Lung (tissue), 12 donors: ENCODE measurements around the gene ZFYVE1. TPM values are rescaled to one million over a fixed set of nuclear protein-coding genes. Genes with fewer than 3 reads are reported as not detected.

Experiments used
- ATAC-seq: fragments of 200-7000 bp; cut with Tn5 transposase; one replicate; pipeline ENCODE4 v1.9.1; 2020; ENCODE audit warnings: moderate number of reproducible peaks; ENCODE audit not compliant: insufficient read depth, low FRiP score
- DNase-seq, 3 donors: peaks; one replicate each; pipeline ENCODE4 v3.0.0-alpha.2; 2013 to 2017
- H3K27ac ChIP-seq, 2 donors: one replicate each; pipeline ENCODE4 v1.5.1; 2013; ENCODE audit warnings: mild to moderate bottlenecking in 2 of 2, moderate library complexity in 2 of 2, control low read depth in 1 of 2, inconsistent platforms in 1 of 2, low read depth in 1 of 2, low read length in 1 of 2
- H3K27me3 ChIP-seq, 3 donors: one replicate each; pipeline ENCODE4 v1.5.1; 2013; ENCODE audit warnings: low read length in 2 of 3; ENCODE audit not compliant: control insufficient read depth in 3 of 3, insufficient read depth in 3 of 3
- H3K36me3 ChIP-seq, 4 donors: one replicate each; pipeline ENCODE4 v1.5.1; 2013; ENCODE audit warnings: low read length in 4 of 4, mild to moderate bottlenecking in 1 of 4, moderate library complexity in 1 of 4; ENCODE audit not compliant: control insufficient read depth in 4 of 4, insufficient read depth in 4 of 4
- H3K4me1 ChIP-seq, 5 donors: one replicate each; pipeline ENCODE4 v1.5.1; 2013; ENCODE audit warnings: low read length in 5 of 5, mild to moderate bottlenecking in 2 of 5, moderate library complexity in 1 of 5; ENCODE audit not compliant: control insufficient read depth in 5 of 5, insufficient read depth in 5 of 5
- H3K4me3 ChIP-seq: one replicate; pipeline ENCODE4 v1.5.1; 2013; ENCODE audit warnings: mild to moderate bottlenecking, control low read depth, moderate library complexity
- H3K9ac ChIP-seq, 2 donors: one replicate each; pipeline ENCODE4 v1.5.1; 2013; ENCODE audit warnings: low read length in 2 of 2, control low read depth in 1 of 2; ENCODE audit not compliant: insufficient read depth in 1 of 2
- H3K9me3 ChIP-seq, 4 donors: one replicate each; pipeline ENCODE4 v1.5.1; 2013; ENCODE audit warnings: low read length in 3 of 4, mild to moderate bottlenecking in 1 of 4, moderate library complexity in 1 of 4; ENCODE audit not compliant: control insufficient read depth in 4 of 4, insufficient read depth in 3 of 4
- WGBS, 2 donors: extraction: QIAGEN DNeasy Blood & Tissue Kit; methylation state at CpG; one replicate each; pipeline ENCODE4 v1.1.7; 2013; 5-methylcytosine and 5-hydroxymethylcytosine counted together
- polyA plus RNA-seq, 2 donors: library from polyadenylated mRNA; stranded (reverse); fragments of 200-250 nt; gene quantifications; one replicate each; pipeline ENCODE4 v1.2.1, GENCODE V29; 2013
- total RNA-seq, 2 donors: library from RNA; depleted of rRNA in 1 of 2; stranded (reverse); fragments of >200 nt in 1 of 2; gene quantifications; one replicate each; pipeline ENCODE4 v1.2.1, GENCODE V29; 2014 to 2021
- TF ChIP-seq, protein P1 (sequence below): IDR thresholded peaks from 2 replicates; pipeline ENCODE4 v1.5.1; 2012; ENCODE audit warnings: mild to moderate bottlenecking; ENCODE audit errors: control extremely low read depth, extremely low read depth
- donor health status: control.
- donor health status: control.
- donor health status: Bipolar disorder and iron deficiency.
- donor health status: healthy.
- donor health status: DM: yes; HTN: yes; CAD: no.

The ZFYVE1 gene
- total and polyA plus RNA-seq, 4 donors, result 4.1 to 17.7 (median 14.2) TPM

- TF ChIP-seq, protein P1, sequence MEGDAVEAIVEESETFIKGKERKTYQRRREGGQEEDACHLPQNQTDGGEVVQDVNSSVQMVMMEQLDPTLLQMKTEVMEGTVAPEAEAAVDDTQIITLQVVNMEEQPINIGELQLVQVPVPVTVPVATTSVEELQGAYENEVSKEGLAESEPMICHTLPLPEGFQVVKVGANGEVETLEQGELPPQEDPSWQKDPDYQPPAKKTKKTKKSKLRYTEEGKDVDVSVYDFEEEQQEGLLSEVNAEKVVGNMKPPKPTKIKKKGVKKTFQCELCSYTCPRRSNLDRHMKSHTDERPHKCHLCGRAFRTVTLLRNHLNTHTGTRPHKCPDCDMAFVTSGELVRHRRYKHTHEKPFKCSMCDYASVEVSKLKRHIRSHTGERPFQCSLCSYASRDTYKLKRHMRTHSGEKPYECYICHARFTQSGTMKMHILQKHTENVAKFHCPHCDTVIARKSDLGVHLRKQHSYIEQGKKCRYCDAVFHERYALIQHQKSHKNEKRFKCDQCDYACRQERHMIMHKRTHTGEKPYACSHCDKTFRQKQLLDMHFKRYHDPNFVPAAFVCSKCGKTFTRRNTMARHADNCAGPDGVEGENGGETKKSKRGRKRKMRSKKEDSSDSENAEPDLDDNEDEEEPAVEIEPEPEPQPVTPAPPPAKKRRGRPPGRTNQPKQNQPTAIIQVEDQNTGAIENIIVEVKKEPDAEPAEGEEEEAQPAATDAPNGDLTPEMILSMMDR, result no peak
- H3K27ac ChIP-seq, result no peak overlapping the region
- H3K4me3 ChIP-seq, result no peak overlapping the region
- no peaks in the 10 kb centered on the region for H3K4me1 ChIP-seq
- H3K27me3 ChIP-seq, result no peaks in the 10 kb centered on the region
- WGBS, 2 donors, result 58 to 81% methylated on average over 3 of the region's 3 CpGs
- no peak for ATAC-seq
- DNase-seq, result no peak
- peaks cover 0 to 17% (median 8%) of the 10 kb centered on the region in 4 donors for H3K36me3 ChIP-seq
- H3K9me3 ChIP-seq, result peaks cover 0 to 4% (median 0%) of the 10 kb centered on the region in 4 donors
- H3K9ac ChIP-seq, result no peak overlapping the region
Measured at GRCh38 chr14:72952171-72952570, 74.7 kb downstream of the ZFYVE1 start.

GRCh38 chr14:72948481-72949138, 78.3 kb downstream of the ZFYVE1 start:
- TF ChIP-seq, protein P1, result peak; percentile 63
- H3K27me3 ChIP-seq, result no peaks in the 10 kb centered on the region
- peaks cover 0 to 19% (median 6%) of the 10 kb centered on the region in 4 donors for H3K36me3 ChIP-seq
- DNase-seq (peak; percentile 60 to 72 (median 68)), ATAC-seq (no peak)
- H3K9ac ChIP-seq, result no peak overlapping the region
- 40 to 44% methylated on average over 5 of the region's 5 CpGs for WGBS, 2 donors
- peaks cover 0 to 1% (median 0%) of the 10 kb centered on the region in 4 donors for H3K9me3 ChIP-seq
- H3K27ac ChIP-seq, result no peak overlapping the region
- no peak overlapping the region for H3K4me3 ChIP-seq
- no peaks in the 10 kb centered on the region for H3K4me1 ChIP-seq

DNA sequence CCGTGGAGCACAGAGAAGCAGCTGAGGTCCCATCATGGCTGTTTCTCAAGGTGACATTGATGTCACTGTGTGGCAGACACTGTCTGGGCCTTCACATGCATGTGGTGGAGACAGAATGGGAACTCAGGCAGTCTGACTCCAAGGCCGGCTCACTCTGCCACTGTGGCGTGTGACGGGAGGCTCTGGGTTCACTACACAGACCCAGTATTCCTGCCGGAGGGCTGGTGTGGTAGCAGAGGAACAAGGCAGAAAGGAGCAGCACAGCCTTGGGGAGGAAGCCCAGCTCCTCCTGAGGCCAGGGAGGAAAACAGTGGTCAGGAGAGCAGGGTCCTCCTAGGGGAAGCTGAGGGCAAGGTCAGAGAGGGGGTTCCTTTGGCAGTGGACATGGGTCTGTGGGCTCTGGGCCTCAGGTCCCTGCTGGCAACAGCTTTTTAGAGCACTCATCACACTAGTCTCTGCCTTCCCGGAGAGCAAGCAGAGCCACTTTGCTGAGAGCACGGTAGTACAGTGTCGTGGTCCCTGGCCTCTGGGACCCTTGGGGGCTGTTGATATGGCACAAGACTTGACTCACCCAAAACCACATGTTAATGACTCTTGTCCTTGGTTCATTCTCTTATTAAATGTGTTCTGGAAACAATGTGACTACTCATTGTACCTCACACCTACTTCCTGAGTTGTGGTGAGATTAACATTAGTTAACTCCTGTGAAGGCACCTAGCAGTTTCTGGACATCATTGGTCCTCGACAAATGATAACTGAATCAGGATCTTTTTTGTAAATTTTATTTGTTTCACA, 79.3 kb downstream of the ZFYVE1 start:
- ATAC-seq, result no peak

More for the DNA sequence above, 79.3 kb downstream of the ZFYVE1 start:
- H3K9me3 ChIP-seq, result peaks cover 0 to 1% (median 0%) of the 10 kb centered on the region in 4 donors
- H3K4me3 ChIP-seq, result no peak overlapping the region
- no peaks in the 10 kb centered on the region for H3K4me1 ChIP-seq
- no peak overlapping the region for H3K9ac ChIP-seq
- H3K36me3 ChIP-seq, result peaks cover 0 to 29% (median 12%) of the 10 kb centered on the region in 4 donors
- H3K27ac ChIP-seq, result no peak overlapping the region
- no peak for DNase-seq
- TF ChIP-seq, protein P1, result no peak
- H3K27me3 ChIP-seq, result no peaks in the 10 kb centered on the region
- WGBS, 2 donors, result 91 to 93% methylated on average over 9 of the region's 9 CpGs
